Neural progenitor cell (in vitro differentiated cells): ENCODE data around the gene CACNA1D. TPM values are rescaled to one million over a fixed set of nuclear protein-coding genes. Genes with fewer than 3 reads are reported as not detected.

ENCODE experiments used
- DNase-seq: peaks from one replicate; pipeline ENCODE4 v3.0.0-alpha.2; 2016; ENCODE audit warnings: low spot score
- H2AFZ ChIP-seq: fragments of 200-600 bp; sonication (generic); replicated peaks from 2 replicates; pipeline ENCODE4 v1.6.1; 2016; ENCODE audit warnings: antibody characterized with exemption
- H3F3A ChIP-seq: fragments of 200-600 bp; sonication (generic); 2 replicates; pipeline ENCODE4 v1.6.1; 2016; ENCODE audit warnings: antibody characterized with exemption, low read depth
- H3K27ac ChIP-seq: fragments of 200-600 bp; sonication (generic); 2 replicates; pipeline ENCODE4 v1.5.1; 2016; ENCODE audit warnings: mild to moderate bottlenecking
- H3K27me3 ChIP-seq: fragments of 200-600 bp; sonication (generic); 2 replicates; pipeline ENCODE4 v1.6.1; 2016; ENCODE audit warnings: mild to moderate bottlenecking, moderate library complexity
- H3K36me3 ChIP-seq: fragments of 200-600 bp; sonication (generic); 2 replicates; pipeline ENCODE4 v1.5.1; 2016
- H3K4me1 ChIP-seq: fragments of 200-600 bp; sonication (generic); 2 replicates; pipeline ENCODE4 v1.6.1; 2016; ENCODE audit warnings: mixed run types
- H3K4me2 ChIP-seq: fragments of 200-600 bp; sonication (generic); 2 replicates; pipeline ENCODE4 v1.6.1; 2016
- H3K4me3 ChIP-seq: fragments of 200-600 bp; sonication (generic); 2 replicates; pipeline ENCODE4 v1.5.1; 2016
- H3K79me2 ChIP-seq: fragments of 200-600 bp; sonication (generic); 2 replicates; pipeline ENCODE4 v1.6.1; 2016; ENCODE audit warnings: low read depth
- H3K9ac ChIP-seq: fragments of 200-600 bp; sonication (generic); 2 replicates; pipeline ENCODE4 v1.6.1; 2016
- H3K9me3 ChIP-seq: fragments of 200-600 bp; sonication (generic); 2 replicates; pipeline ENCODE4 v1.5.1; 2016; ENCODE audit warnings: low read depth
- H4K20me1 ChIP-seq: fragments of 200-600 bp; sonication (generic); 2 replicates; pipeline ENCODE4 v1.6.1; 2016; ENCODE audit warnings: low read depth
- H3K27ac Mint-ChIP-seq: 3 replicates; pipeline ENCODE4 v1.8.0; 2021; ENCODE audit warnings: mixed read lengths
- H3K27me3 Mint-ChIP-seq: 2 replicates; pipeline ENCODE4 v1.8.0; 2022; ENCODE audit warnings: low read depth, mild to moderate bottlenecking, inconsistent platforms, moderate library complexity, mixed read lengths; ENCODE audit not compliant: insufficient read depth
- H3K36me3 Mint-ChIP-seq: 3 replicates; pipeline ENCODE4 v1.8.0; 2021; ENCODE audit warnings: mixed read lengths
- H3K4me1 Mint-ChIP-seq: 3 replicates; pipeline ENCODE4 v1.8.0; 2021; ENCODE audit warnings: mixed read lengths
- H3K4me3 Mint-ChIP-seq: 3 replicates; pipeline ENCODE4 v1.8.0; 2021; ENCODE audit warnings: mild to moderate bottlenecking, moderate library complexity, mixed read lengths
- H3K9me3 Mint-ChIP-seq: 3 replicates; pipeline ENCODE4 v1.8.0; 2020; ENCODE audit warnings: mixed read lengths
- CTCF ChIP-seq: fragments of 200-600 bp; sonication (generic); IDR thresholded peaks from 2 replicates; pipeline ENCODE4 v1.5.1; 2017; ENCODE audit warnings: antibody characterized with exemption, mild to moderate bottlenecking
- EZH2 ChIP-seq: fragments of 200-600 bp; sonication (generic); IDR thresholded peaks from 2 replicates; pipeline ENCODE4 v1.6.1; 2017; ENCODE audit warnings: antibody characterized with exemption, mild to moderate bottlenecking, moderate library complexity
- EZH2phosphoT487 ChIP-seq: fragments of 200-600 bp; sonication (generic); IDR thresholded peaks from 2 replicates; pipeline ENCODE4 v1.6.1; 2017; ENCODE audit warnings: antibody characterized with exemption
- total RNA-seq: library from RNA; depleted of rRNA; stranded (reverse); fragments of >200 nt; gene quantifications from 2 replicates; pipeline ENCODE4 v1.2.3, GENCODE V29; 2015; ENCODE audit warnings: low replicate concordance

CACNA1D gene
- total RNA-seq, 1 donor from 2014 or later: 4.7 TPM

DNA sequence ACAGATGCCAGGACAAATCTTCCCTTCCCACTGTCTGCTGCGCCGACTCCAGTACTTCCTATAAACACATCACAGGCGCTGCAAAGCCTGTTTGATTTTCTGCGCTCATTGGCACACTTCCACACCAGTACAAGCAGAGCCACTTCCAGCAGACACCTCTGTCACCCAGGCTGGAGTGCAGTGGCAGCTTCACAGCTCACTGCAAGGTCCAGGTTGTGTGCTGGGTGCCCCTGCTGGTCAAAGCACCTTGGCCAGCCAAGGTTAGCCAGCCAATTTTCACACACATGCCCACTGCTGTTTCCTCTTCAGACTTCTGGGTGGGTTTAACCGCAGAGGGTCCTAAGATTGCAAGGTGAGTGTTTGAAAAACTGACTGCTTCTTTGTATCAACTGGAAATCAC lies 346.9 kb downstream of the CACNA1D start:
- DNase-seq: no peak
- H3K4me2 ChIP-seq: no peak overlapping the region
- peaks cover 16% of the 10 kb centered on the region for H3F3A ChIP-seq
- H3K4me3 ChIP-seq: no peak overlapping the region
- H3K9me3 Mint-ChIP-seq: no peaks in the 10 kb centered on the region
- H2AFZ ChIP-seq: no peak overlapping the region
- peaks cover 7% of the 10 kb centered on the region for H3K27me3 ChIP-seq
- H3K4me1 Mint-ChIP-seq: peaks cover 21% of the 10 kb centered on the region
- no peaks in the 10 kb centered on the region for H3K36me3 Mint-ChIP-seq
- no peak overlapping the region for H3K27ac Mint-ChIP-seq
- H3K4me3 Mint-ChIP-seq: no peak overlapping the region
- peaks cover 12% of the 10 kb centered on the region for H3K27me3 Mint-ChIP-seq
- peaks cover 25% of the 10 kb centered on the region for H4K20me1 ChIP-seq
- H3K27ac ChIP-seq: no peak overlapping the region
- no peak for TF ChIP-seq EZH2phosphoT487
- no peak for TF ChIP-seq EZH2
- TF ChIP-seq CTCF: no peak
- no peak overlapping the region for H3K9ac ChIP-seq
- no peaks in the 10 kb centered on the region for H3K79me2 ChIP-seq
- no peaks in the 10 kb centered on the region for H3K36me3 ChIP-seq
- H3K4me1 ChIP-seq: peaks cover 11% of the 10 kb centered on the region
- H3K9me3 ChIP-seq: no peaks in the 10 kb centered on the region

DNA sequence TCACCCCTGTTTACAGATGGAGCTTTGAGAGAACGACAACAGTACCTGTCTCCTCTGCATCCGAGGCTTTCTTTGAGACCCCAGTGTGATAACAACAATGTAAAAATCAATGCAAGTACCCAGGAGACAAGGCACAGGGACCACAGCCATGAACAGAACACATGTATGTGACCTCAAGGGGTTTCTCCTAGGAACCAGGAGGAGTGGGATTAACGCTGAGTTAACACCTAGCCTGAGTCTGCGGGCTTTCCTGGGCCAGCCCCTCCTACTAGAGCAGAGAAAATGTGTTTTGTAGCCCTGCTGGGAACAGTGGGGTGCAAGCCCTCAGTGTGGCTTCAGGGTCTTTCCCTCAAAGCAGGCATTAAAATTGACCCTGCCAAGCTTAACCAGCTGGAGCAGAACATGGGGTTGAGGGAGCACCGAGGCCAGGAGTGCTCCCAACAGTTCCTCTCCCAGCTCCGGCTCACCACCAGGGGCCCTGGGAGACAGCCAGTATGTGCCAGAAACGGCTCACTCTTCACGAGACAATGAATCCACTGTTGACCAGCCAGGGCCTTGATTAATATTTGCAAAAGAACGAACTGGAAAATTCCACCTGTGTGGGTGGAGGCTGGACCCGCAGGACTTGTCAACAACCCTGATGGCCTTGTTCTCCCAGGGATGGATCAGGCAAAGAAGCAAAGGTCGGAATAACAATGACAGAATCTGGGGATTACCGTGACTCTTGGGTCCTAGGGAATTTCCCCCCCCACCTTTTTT lies 348.2 kb downstream of the CACNA1D start:
- no peaks in the 10 kb centered on the region for H3K36me3 Mint-ChIP-seq
- H4K20me1 ChIP-seq: peaks cover 31% of the 10 kb centered on the region
- H3K4me1 Mint-ChIP-seq: peaks cover 26% of the 10 kb centered on the region
- no peaks in the 10 kb centered on the region for H3K9me3 Mint-ChIP-seq
- H2AFZ ChIP-seq: no peak overlapping the region
- no peak overlapping the region for H3K4me3 Mint-ChIP-seq
- DNase-seq: peak; percentile 19
- H3K36me3 ChIP-seq: no peaks in the 10 kb centered on the region
- no peak overlapping the region for H3K4me3 ChIP-seq
- H3K9me3 ChIP-seq: no peaks in the 10 kb centered on the region
- H3K9ac ChIP-seq: no peak overlapping the region
- TF ChIP-seq CTCF (peak; percentile 21), EZH2phosphoT487 (no peak)
- peak overlapping the region; percentile 31 for H3K4me2 ChIP-seq
- no peak overlapping the region for H3K27ac Mint-ChIP-seq
- peaks cover 24% of the 10 kb centered on the region for H3F3A ChIP-seq
- peaks cover 20% of the 10 kb centered on the region for H3K27me3 ChIP-seq
- peaks cover 11% of the 10 kb centered on the region for H3K4me1 ChIP-seq
- H3K27me3 Mint-ChIP-seq: peaks cover 20% of the 10 kb centered on the region
- H3K79me2 ChIP-seq: no peaks in the 10 kb centered on the region
- no peak overlapping the region for H3K27ac ChIP-seq

- Histone ChIP-seq H2AFZ (no peak overlapping the region), H3F3A (peaks cover 24% of the 10 kb centered on the region), H3K9me3 (no peaks in the 10 kb centered on the region), H3K4me2 (no peak overlapping the region), H3K27me3 (peaks cover 29% of the 10 kb centered on the region), H3K27ac (no peak overlapping the region), H3K36me3 (no peaks in the 10 kb centered on the region), H4K20me1 (peaks cover 31% of the 10 kb centered on the region), H3K9ac (no peak overlapping the region), H3K4me3 (no peak overlapping the region), H3K79me2 (no peaks in the 10 kb centered on the region), H3K4me1 (peaks cover 11% of the 10 kb centered on the region)
- Mint-ChIP-seq H3K36me3 (no peaks in the 10 kb centered on the region), H3K4me1 (peaks cover 26% of the 10 kb centered on the region), H3K27ac (peak overlapping the region; percentile 37), H3K9me3 (no peaks in the 10 kb centered on the region), H3K27me3 (peaks cover 20% of the 10 kb centered on the region), H3K4me3 (peak overlapping the region; percentile 30)
- DNase-seq: no peak
- TF ChIP-seq EZH2phosphoT487 (no peak), CTCF (no peak), EZH2 (no peak)
Observed at GRCh38 chr3:53843195-53844177, 349.1 kb downstream of the CACNA1D start.
